ENCODE results near the gene IFT27. TPM values are rescaled to one million over a fixed set of nuclear protein-coding genes. Genes with fewer than 3 reads are reported as not detected.

IFT27 gene
- total and polyA plus RNA-seq, 8 donors: 11.7 to 23.8 (median 15.4) TPM

DNA sequence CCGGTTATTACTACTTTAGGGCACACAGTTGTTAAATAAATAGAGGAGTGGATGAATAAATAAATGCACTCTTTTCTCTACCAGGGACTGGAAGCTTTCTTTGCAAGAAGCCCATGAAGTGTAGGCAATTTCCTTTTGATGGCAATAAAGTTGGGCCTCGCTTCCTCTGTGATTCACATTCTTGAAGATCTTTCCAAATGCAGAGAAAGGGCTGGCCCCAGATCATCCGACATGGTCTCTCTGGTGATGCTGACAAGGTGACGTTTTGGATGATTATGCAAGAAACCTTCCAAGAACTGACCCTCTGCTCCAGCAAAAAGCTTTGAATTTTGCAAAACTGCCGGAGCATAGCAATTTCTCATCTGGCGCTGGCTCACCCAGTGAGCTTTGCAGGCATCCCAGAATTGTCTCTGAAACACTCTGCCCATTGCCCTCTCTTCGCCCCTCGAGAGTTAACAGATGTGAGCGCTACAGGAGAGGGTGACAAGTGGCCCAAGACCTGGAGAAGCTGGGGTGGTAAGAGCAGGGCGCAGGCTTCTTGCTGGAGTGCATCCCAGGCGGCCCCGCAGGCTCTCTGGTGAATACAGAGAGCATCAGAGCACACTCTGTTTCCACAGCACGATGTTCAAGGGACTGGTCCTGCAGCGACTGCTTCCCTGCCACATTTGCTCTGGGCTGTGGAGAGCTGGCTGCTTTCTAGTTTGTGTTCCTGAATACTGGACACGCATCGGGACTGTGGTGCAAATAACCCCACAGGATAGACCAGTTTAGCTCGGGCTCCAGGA lies 11.5 kb upstream of the IFT27 start:
- TF ChIP-seq, protein P1, sequence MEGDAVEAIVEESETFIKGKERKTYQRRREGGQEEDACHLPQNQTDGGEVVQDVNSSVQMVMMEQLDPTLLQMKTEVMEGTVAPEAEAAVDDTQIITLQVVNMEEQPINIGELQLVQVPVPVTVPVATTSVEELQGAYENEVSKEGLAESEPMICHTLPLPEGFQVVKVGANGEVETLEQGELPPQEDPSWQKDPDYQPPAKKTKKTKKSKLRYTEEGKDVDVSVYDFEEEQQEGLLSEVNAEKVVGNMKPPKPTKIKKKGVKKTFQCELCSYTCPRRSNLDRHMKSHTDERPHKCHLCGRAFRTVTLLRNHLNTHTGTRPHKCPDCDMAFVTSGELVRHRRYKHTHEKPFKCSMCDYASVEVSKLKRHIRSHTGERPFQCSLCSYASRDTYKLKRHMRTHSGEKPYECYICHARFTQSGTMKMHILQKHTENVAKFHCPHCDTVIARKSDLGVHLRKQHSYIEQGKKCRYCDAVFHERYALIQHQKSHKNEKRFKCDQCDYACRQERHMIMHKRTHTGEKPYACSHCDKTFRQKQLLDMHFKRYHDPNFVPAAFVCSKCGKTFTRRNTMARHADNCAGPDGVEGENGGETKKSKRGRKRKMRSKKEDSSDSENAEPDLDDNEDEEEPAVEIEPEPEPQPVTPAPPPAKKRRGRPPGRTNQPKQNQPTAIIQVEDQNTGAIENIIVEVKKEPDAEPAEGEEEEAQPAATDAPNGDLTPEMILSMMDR (IDR thresholded peaks at IDR 0.05): no peak
- 51 to 55% methylated on average over 17 of the region's 17 CpGs for WGBS, 2 donors
- Histone ChIP-seq H3K4me3 (no peak overlapping the region), H3K9me3 (no peaks in the 10 kb centered on the region), H3K36me3 (no peaks in the 10 kb centered on the region), H3K4me1 (no peaks in the 10 kb centered on the region), H3K27ac (no peak overlapping the region), H3K27me3 (peaks cover 0 to 6% (median 0%) of the 10 kb centered on the region in 4 donors)
- no peak for ATAC-seq
- intact Hi-C loops (cut with DNase I): loop anchor here in 1 of 3 donors (5.0 kb wide), 1 partner anchor 195 kb away; no protein-coding TSS in a partner anchor
- FAIRE-seq: no peak
- DNase-seq: no peak

DNA sequence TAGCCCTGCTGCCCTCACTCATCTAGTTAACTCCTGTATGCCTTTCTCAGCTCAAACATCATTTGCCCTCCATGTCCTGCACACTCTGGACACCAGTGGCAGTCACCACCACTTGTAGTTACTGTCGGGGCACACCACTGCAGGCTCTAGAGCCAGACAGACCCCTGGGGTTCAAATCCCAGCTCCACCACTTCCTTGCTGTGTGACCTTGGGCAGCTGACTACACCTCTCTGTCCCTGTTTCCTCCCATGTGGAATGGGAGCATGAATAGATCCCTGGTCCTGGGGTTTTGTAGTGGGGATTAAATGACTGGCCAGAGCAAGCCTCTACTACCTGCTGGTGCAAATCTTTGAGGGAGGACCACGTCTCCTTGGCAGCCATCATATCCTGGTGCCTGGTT lies 7.8 kb upstream of the IFT27 start:
- DNase-seq (no peak), ATAC-seq (no peak), FAIRE-seq (no peak)
- H3K4me1 ChIP-seq: no peaks in the 10 kb centered on the region
- no peaks in the 10 kb centered on the region for H3K27me3 ChIP-seq
- H3K36me3 ChIP-seq: no peaks in the 10 kb centered on the region
- TF ChIP-seq, protein P1 (IDR thresholded peaks at IDR 0.05): no peak
- H3K9me3 ChIP-seq: no peaks in the 10 kb centered on the region
- WGBS, 2 donors: 55 to 76% methylated on average over 2 of the region's 2 CpGs
- no peak overlapping the region for H3K4me3 ChIP-seq
- no peak overlapping the region for H3K27ac ChIP-seq
- intact Hi-C loops (cut with DNase I): loop anchor here in 1 of 3 donors (5.0 kb wide), 1 partner anchor 74 kb away; no protein-coding TSS in a partner anchor

DNA sequence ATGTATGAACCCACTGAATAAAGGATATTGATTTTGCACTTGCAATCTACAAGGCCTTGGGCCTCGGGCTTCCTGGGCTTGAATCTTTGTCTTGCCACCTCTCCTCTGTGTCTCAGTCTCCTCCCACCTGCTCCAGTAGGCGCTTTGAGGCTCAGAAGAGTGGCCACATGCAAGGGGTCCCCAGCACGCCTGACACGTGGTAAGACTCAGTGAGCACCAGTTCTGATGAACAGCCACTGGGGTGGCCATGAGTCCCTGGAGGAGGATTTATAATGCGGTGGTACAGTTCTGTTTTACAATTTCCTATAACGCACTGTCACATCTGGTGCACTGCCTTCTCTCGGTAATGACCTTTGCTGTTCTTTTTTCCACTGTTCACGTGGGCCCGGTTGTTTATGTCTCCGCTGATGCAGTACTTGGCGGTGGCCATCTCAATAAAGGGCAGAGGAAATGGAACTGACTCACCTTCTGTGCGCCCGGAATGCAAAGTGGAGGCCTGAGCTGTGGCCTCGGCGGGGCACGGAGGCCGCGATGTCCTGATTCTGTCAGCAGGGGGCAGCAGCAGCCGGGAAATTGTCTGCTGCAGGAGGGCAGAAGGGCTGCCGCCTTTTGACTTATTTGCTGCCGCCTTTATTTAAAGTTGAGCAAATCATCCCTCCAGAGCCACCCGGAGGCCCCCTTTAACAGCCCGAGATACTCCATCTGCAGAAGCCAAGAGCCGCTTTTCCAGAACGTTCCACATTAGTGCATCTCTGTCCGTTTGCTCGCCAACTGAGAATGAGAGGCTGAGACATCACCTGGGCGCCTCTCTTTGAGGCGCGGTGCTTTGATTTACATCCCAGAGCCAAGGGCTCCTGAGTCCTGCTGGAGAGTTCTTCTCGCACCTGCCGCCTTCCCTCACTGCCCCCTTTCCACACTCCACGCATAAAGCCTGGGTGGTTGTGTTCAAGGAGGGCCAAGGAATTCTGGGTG lies 6.0 kb upstream of the IFT27 start:
- DNase-seq (peak; percentile 55 to 93 (median 84)), ATAC-seq (peak; percentile 87 to 99 (median 97)), FAIRE-seq (no peak)
- no peak overlapping the region for H3K4me3 ChIP-seq
- H3K36me3 ChIP-seq: no peaks in the 10 kb centered on the region
- no peak overlapping the region for H3K27ac ChIP-seq
- intact Hi-C loops (cut with DNase I): loop anchor here in 1 of 3 donors (5.0 kb wide), 1 partner anchor 75 kb away; no protein-coding TSS in a partner anchor
- TF ChIP-seq, protein P1 (IDR thresholded peaks at IDR 0.05): peak; percentile 85 to 94 (median 90)
- WGBS, 2 donors: 20% methylated on average over 33 of the region's 33 CpGs
- no peaks in the 10 kb centered on the region for H3K9me3 ChIP-seq
- H3K27me3 ChIP-seq: no peaks in the 10 kb centered on the region
- no peaks in the 10 kb centered on the region for H3K4me1 ChIP-seq

DNA sequence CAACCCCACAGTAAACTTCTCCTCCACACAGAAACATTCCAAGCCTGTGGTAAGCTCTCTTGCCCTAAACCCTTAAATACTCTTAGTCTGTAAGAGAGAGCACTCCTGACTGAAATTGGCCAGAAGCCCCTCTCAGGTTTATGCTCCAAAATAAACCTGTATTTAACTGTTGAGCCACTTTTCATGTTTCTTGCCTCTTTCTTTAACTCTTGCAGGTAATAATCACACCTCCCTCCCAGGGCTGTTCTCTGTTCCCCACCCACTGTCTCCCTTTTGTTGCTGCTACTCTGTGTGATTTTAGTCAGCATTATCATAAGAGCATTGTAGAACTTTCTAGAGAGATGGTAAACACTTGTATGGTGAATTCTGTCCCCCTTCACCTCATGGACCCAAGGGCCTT lies 2.1 kb upstream of the IFT27 start:
- no peak for FAIRE-seq
- Histone ChIP-seq H3K27ac (no peak overlapping the region), H3K4me1 (peaks cover 0 to 7% (median 5%) of the 10 kb centered on the region in 3 donors), H3K4me3 (no peak overlapping the region), H3K9me3 (no peaks in the 10 kb centered on the region), H3K27me3 (no peaks in the 10 kb centered on the region), H3K36me3 (no peaks in the 10 kb centered on the region)
- ATAC-seq: no peak
- TF ChIP-seq, protein P1 (IDR thresholded peaks at IDR 0.05): no peak
- intact Hi-C loops (cut with DNase I): no loop called here
- DNase-seq: no peak

Measured in pancreas (tissue), 10 donors.